ENCODE results near the gene ARHGEF19.
A peak's percentile ranks its signal among the peaks of the same experiment; 100 is the strongest.
"Not testable (repeated sequence)": the region's sequence is repeated elsewhere in the genome, so short reads cannot be mapped to it uniquely, and the experiment has no call there.

The ARHGEF19 gene

DNA sequence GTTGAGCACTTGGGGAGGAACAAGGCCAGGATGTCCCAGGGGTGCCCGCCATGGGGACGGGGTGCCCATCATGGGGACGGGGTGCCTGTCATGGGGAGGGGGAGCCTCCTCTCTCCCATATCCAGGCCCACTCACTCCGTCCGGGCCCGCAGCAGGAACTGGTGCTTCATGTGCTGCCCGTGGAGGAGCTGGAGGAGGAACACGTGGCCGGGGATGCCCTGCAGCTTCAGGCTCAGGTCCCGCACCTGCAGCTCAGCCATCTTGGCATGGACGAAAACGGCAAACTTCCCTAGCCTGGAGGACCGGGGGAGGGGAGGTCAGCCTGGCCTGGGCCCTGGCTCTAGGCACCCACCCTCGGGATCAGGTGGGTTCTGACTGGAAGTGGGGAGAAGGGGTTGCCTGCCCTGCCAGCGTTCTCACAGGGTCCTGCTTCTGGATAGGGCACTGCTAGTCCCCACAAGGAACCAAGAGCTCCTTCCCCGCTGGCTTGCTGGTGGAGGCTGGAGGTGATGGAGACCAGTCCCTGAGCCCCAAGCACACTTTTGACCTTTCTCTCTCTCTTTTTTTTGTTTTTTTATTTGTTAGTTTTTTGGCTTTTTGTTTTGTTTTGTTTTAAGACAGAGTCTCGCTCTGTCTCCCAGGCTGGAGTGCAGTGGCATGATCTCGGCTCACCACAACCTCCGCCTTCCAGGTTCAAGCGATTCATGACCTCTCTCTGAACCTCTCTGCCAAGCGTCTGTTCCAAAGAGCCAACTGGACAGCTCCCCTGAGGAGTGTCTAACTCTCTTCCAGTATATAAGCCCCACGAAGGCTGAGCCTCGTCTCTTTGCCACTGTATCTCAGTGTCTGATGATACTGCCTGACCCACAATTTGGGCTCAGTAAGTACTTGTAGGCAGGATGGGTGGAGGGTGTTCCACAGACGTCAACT, 9.9 kb downstream of the ARHGEF19 start:
- no peak for DNase-seq

DNA sequence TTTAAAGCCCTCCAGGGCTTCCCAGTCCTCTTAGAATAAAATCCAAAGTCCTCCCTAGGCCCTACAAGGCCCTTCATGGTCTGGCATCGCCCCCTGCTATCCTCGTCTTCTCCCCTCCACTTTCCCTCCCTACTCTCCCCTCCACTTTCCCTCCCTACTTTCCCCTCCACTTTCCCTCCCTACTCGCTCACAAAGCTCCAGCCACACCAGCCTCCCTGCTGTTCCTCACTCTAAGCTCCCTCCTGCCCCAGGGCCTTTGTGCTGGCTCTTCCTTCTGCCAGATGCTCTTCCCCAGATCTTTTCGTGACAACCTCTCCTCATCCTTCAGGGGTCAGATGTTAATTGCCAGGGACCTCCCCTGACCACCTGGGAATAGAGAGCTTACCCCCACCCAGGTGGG, 12.8 kb downstream of the ARHGEF19 start:
- DNase-seq: no peak

DNA sequence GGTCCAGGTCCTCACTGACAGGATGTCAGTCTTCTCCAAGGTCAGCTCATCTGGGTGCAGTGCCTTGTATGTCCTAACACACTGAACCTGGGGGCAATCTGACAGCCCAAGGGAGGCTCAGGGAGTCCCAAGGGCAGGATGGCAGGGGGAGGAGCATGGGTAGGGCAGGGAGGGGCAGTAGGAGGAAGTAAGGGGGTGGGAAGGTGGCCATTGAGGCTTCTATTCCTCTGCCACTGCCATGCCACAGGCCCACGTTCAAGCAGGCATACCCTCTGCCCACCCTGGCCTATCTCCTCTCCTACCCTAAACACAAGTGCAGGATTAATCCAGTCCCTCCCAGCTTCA, 13.3 kb downstream of the ARHGEF19 start:
- no peak for DNase-seq

DNA sequence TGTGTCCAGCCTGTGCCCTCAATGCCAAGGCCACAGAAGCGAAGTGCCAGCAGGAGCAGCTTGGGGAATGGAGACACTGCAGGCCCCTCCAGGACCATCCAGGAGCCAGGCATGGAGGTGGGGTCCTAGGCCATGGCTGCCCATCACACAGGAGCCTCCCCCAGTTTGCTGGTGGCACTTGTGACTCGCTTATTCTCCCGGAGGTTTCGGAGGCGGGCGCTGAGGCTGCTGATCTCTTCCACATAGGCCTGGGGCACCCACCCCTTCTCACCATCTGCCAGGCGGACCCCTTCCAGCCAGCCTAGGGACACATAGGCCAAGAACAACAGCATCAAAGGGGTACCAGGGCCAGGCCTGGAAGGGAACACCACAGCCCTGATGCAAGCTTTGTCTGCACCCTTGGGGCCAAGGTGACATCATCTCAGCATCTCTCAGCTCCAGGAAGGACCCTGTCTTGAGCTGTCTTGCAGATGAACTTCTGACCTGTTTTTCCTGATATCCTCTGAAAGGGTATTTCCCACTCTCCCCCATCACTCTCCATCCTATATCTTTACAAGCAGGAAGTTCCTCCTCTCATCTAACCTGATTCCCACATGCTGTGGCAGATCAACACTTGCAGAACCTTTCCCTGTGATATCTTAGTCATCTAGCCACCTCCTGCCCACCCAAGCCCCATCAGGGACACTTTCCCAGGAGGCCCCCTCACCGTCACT, 13.9 kb downstream of the ARHGEF19 start:
- DNase-seq: no peak

DNA sequence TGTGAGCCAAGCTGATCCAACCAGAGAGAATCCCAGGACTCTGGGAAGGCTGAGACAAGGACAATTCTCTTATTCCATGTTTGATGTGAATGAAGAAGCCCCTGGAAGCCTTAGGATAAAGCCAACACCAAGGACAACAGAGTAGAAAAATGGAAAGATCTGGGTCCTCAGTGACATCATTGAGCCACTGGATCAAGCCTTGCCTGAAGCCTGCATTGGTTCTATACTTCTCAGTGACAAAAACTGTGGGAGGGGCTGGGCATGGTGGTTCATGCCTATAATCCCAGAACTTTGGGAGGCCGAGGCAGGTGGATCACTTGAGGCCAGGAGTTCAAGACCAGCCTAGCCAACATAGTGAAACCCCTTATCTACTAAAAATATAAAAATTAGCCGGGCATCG, 15.6 kb downstream of the ARHGEF19 start:
- no peak for DNase-seq

DNA sequence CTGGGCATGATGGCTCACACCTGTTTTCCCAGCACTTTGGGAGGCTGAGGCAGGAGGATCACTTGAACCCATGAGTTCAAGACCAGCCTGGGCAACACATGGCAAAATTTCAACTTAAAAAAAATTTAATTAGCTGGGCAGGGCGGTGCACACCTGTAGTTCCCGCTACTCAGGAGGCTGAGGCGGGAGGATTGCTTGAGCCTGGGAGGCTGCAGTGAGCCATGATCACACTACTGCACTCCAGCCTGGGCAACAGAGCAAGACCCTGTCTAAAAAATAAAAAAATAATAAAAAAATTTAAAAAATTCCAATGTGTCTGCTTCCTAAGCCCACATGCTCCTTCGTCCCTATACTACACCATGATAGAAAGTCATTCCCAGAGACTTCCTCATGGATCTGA, 16.3 kb downstream of the ARHGEF19 start:
- not testable (repeated sequence) for DNase-seq

DNA sequence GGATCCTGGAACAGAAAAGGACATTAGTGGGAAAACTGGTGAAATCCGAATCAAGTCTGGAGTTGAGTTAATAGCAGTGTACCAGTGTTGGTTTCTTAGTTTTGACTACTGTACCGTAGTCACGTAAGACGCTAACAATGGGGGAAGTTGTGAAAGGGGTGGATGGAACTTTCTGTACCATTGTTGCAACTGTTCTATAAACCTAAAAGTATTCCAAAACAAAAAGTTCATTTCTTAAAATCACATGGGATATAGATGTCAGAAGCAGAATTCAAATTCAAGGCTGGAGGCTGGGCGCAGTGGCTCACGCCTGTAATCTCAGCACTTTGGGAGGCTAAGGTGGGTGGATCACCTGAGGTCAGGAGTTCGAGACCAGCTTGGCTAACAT, 16.9 kb downstream of the ARHGEF19 start:
- no peak for DNase-seq

DNA sequence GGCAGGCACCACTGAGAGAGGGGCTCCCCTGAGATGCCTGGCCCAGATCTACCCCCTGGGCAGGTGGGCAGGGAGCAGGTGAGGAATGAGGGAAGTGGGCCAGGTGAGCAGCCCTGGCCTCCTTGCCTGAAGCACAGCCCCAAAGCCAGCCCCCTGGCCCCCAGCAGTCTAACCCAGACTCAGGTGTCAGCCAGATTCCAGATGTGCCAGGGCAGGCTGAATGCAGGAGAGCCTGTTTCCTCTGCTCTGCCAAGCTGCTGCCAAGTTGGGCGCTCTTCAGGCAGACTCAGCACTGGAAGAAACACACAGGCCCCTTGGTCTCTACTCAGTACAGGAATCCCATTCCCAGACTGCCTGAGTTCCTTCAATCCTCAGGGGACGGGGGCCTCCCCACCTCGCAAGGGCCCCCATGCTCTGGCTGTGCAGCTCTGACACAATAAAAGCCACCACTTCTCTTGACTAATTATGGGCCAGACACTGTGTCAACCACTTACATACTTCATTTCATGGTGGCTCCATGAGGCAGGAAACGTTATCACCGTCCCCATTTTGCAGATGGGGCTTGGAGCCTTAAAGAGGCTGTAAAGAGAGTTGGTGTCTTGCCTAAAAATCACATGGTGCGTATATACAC, 20.4 kb downstream of the ARHGEF19 start:
- no peak for DNase-seq

DNA sequence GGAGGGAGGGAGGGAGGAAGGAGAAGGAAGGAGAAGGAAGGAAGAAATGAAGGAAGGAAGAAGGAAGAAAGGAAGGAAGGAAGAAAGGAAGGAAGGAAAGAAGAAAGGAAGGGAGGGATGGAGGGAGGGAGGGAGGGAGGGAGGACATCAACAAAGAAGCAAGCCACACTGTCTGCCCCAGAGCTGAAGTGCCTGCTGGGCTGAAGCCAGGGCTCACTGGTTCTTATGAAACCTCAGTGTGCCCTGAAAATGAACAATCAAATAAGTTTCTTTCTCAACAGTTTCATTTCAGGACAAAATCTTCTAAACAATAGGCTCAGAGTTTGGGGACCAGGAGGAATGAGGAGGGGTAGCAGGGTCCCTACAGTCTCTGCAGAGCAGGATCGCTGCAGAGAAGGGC, 21.1 kb downstream of the ARHGEF19 start:
- DNase-seq: no peak

DNA sequence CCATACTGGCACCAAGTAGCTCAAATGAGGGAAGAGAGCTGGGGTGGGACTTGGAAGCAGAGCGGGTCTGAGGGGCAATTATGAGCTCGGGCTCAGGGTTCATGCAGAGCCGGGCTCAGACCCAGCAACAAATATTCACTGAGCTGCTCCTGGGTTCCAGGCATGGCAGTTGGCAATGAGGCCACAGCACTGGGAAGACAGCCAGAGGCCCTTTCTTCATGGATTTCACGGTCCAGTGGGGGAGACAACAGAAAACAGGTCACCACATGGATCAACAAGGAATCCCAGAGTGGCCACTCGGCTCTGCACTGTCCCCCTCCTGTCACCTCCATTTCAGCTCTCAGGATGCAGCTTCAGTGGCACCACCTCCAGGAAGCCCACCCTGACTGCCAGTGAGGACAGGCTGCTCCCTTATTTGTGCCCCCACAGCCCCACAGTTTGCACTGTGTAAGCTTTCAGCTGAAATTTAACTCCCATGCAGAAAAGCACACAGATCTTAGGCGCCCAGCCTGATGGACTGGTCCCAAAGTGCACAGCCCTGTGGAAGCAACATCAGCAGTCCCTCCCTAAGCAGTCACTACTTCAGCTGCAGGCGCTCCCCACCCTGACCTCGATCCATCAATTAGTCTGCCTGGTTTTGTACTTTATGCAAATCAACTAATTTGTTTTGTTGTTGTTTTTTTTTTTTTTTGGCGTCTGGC, 22.4 kb downstream of the ARHGEF19 start:
- DNase-seq: no peak

DNA sequence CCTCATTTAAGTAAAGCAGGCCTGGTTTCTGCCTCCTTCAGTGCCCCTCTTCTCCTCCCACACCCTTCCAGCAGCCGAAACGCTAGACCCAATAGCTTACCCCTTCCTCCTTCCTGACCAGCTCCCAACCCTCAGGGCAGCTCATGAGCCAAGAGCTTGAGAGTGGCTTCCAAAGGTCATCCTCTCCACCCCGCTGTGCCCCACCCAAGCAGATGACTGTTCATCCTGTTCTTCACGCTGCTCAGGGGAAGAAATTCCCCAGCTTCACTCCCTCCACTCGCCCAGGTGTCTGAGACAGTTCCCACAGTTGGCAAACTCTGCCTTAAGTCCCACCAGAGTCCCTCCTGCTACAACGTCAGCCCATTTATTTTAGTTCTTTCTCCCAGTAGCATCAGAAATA, 23.4 kb downstream of the ARHGEF19 start:
- DNase-seq: no peak

DNA sequence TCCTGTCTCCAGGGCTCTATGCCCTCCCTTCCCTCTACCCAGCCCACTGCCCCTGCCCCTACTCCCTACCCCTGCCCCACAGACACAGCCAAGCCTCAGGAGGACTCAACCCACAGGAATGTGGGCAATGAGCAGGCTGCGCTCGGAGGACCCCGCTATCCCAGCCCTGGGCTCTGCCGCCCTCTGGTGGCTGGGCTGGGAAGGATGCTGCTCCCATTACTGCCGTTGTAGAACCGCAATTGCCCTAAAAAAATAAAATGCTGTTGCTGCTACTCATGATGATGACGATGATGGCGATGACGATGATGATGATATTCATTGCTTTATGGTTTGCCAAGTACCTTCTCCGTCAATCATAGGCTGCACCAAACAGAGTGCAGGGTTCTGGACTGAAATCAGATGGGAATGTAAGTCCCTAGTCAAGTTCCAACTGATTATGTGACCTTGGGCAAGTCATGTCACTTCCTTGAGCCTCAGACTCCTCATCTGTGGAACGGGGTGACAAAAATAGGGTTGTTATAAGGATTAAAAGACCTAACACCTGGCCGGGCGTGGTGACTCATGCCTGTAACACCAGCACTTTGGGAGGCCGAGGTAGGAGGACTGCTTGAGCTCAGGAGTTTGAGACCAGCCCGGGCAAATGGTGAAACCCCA, 24.6 kb downstream of the ARHGEF19 start:
- peak; percentile 76 for DNase-seq

DNA sequence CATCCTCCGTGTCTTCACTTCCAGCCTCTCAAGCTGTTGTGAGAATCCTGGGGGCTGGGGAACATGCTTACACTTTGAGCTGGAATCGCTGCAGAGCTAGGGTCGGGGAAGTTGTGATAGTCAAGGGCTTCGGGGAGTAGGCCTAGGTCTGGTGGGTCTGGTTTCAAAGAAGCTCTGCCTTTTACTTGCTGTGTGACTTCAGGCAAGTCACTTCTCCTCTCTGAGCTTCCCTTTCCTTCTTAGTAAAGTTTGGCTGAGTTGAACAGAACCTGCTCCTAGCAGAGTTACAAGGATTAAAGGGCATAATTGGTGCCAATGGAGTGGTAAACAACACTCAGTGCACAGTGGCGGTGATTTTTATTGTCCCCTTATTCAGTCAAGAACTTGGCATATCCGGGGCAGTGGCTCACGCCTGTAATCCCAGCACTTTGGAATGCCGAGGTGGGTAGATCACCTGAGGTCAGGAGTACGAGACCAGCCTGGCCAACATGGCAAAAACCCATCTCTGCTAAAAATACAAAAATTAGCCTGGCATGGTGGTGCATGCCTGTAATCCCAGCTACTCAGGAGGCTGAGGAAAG, 25.7 kb downstream of the ARHGEF19 start:
- DNase-seq: no peak

DNA sequence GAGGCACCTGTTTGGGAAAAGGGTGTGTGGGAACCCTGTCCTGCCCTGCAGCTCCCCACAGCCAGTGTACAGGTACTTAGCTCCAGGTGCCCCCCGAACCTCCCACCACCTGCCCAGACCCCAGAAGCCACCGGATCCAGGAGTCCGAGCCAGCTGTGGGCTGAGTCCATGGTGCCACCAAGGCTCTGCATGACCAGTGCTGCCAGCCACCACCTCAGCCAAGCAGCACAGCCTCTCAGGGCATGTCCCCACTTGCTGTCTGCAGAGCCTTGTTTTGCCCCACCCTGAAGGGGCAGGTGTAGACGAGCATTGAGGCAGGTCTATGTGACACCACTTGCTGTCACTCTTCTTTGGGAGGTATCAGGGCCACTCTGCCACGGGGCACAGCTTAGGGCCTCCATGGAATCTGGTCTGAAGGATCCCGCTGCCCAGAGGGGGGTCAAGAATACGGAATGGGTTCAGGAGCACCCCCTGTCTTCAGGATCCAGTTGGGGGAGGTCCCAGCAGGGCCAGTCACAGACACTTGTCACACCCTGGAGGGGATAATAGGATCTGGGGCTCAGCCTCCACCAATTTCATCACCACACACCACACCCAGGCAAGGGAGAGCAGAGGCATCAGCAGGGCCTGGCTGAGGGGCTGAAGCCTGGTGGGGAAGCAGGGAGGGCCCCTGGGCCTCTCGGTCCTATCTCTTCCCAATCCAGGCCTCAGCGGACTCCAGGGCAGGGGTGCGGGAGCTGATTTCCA, 27.7 kb downstream of the ARHGEF19 start:
- no peak for DNase-seq

DNA sequence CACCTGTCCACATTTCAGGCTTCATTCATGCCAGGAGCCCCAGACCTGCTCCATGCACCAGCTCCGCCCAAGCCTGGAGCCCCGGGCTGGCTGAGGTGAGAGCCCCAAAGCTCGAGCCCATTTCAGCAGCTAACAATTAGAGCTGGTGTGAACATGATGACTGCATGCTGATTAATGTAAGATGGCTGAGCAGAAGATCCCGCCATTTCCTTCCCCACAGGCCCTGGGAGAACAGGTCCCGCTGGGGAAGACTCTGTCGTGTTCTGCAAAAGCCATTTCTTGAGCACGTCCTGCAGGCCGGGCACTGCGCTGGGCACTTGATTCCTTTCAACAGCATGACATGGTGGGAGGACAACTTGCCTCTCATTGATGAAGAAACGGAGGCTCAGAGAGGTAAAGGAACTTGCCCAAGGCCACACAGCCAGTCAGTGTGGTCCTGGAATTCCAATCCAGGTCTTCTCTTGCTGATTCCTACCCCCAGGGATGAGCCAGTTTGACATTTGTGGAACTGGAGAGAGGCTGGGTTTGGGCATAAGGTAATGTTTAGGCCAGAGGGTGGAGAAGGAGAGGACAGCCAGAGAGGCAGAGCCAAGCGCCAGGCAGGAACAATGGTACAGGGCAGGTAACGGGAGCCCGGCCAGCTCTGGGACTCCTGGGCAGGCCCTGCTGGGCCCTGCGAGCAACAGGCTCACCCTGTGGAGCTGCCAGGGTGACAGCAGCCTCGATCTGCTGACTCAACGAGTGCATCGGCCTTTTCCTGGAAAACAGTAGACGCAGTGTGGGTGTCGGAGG, 28.5 kb downstream of the ARHGEF19 start:
- no peak for DNase-seq

DNA sequence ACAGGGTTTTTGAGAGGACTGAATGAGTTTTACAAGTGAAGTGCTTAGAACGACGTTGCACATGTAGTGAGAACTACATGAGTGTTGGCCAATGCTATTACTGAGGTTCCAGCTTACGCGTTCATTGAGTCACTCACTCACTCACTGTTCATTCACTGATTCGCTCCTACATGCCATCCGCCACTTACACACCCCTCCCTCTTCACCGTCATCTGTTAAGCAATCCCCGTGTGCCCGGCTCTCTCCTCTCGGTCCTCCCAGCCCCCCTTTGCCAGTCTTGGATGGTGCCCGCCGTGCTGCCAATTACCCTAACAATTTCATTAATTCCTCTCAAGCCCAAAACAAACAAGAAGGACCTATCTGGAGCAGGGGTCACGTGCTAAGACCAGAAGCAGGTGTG, 29.3 kb downstream of the ARHGEF19 start:
- DNase-seq: no peak

DNA sequence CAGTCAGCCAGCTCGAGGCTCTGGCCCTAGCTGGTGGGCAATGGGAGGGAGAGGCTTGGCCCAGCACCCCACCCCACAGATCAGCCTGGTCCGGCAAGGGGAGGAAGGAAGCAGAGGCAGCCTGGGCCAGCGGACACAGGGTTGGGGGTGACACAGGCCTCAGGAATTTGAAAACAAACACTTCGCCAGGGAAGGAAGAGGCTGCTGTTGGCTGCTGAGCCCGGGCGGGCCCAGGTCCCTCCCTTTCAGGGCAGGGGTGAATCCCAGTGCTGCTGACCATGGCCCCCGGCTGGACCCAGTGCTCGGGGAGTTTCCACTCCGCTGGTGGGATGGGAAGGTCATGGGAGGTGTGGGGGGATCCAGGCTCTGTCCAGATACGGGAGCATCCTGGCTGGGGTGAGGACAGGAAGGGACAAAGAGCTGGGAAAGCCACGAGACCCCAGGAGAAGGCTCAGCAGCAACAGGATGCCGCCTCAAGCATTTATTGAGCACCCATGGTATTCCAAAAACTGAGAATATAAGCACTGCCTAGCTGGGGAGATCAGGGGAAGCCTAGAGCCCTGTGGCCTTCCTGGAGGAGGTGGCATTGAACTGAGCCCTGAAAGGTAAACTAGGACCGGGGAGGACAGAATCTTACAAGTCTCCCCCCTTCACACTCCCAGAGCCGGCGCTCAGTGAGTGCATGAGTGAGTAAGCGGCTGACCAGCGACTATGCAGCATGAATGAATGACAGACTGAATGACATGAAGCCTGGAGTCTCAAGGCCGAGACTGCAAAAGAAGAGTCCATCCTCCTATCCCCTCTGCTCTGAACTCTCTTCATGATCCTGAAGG, 30.3 kb downstream of the ARHGEF19 start:
- no peak for DNase-seq

DNA sequence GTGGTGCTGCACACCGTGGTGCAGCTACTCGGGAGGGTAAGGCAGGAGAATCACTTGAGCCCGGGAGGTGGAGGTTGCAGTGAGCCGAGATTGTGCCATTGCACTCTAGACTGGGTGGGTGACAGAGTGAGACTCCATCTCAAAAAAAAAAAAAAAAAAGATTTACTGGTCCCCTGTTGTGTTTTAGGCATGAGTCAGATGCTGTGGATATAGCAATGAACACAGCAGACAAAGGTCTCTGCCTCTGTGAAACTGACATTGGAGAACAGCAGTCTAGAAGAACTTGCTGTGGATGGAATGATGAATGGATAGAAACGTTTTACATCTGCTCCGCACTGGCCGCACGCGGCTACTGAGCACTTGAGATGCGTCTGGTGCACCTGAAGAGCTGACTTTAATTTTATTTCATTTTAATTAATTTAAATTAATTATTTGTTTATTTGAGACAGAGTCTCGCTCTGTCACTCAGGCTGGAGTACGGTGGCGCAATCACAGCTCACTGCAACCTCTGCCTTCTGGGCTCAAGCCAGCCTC, 32.1 kb downstream of the ARHGEF19 start:
- no peak for DNase-seq

All from stimulated activated CD4-positive, alpha-beta T cell treated with anti-CD3 and anti-CD28 coated beads, Interleukin-1b, Interleukin-23, amount 100 ng/mL, for 48 hours (primary cell).